Mesendoderm (in vitro differentiated cells): ENCODE data around the gene KCNJ15.

Experiments used
- DNase-seq: peaks from one replicate; pipeline ENCODE4 v3.0.0; 2013
- H2AK5ac ChIP-seq: 2 replicates; pipeline ENCODE4 v1.6.1; 2013; ENCODE audit warnings: low read length, inconsistent platforms
- H2BK120ac ChIP-seq: 2 replicates; pipeline ENCODE4 v1.6.1; 2013; ENCODE audit warnings: low read depth, mild to moderate bottlenecking, low read length, moderate library complexity, mixed read lengths
- H2BK15ac ChIP-seq: replicated peaks from 2 replicates; pipeline ENCODE4 v1.6.1; 2013; ENCODE audit warnings: low read depth, mild to moderate bottlenecking, moderate library complexity
- H2BK5ac ChIP-seq: 2 replicates; pipeline ENCODE4 v1.6.1; 2013; ENCODE audit warnings: low read length, inconsistent platforms
- H3K18ac ChIP-seq: 2 replicates; pipeline ENCODE4 v1.6.1; 2013; ENCODE audit warnings: mild to moderate bottlenecking, low read length, mixed read lengths
- H3K23ac ChIP-seq: one replicate; pipeline ENCODE4 v1.6.1; 2013; ENCODE audit warnings: low read length
- H3K27ac ChIP-seq: 2 replicates; pipeline ENCODE4 v1.5.1; 2013; ENCODE audit warnings: low read depth, mild to moderate bottlenecking, inconsistent platforms, low read length, moderate library complexity
- H3K27me3 ChIP-seq: 2 replicates; pipeline ENCODE4 v1.6.1; 2013; ENCODE audit warnings: low read length, control low read depth, mild to moderate bottlenecking, inconsistent platforms; ENCODE audit not compliant: insufficient read depth, poor library complexity
- H3K36me3 ChIP-seq: 2 replicates; pipeline ENCODE4 v1.6.1; 2013; ENCODE audit warnings: low read length, inconsistent platforms; ENCODE audit not compliant: control insufficient read depth, insufficient read depth
- H3K4ac ChIP-seq: one replicate; pipeline ENCODE4 v1.6.1; 2013; ENCODE audit warnings: low read depth, mild to moderate bottlenecking, low read length, moderate library complexity
- H3K4me1 ChIP-seq: 2 replicates; pipeline ENCODE4 v1.6.1; 2013; ENCODE audit warnings: low read depth, low read length, inconsistent platforms; ENCODE audit not compliant: control insufficient read depth
- H3K4me2 ChIP-seq: 2 replicates; pipeline ENCODE4 v1.6.1; 2013; ENCODE audit warnings: low read length
- H3K4me3 ChIP-seq: 2 replicates; pipeline ENCODE4 v1.5.1; 2013; ENCODE audit warnings: mild to moderate bottlenecking, low read length
- H3K56ac ChIP-seq: one replicate; pipeline ENCODE4 v1.6.1; 2013; ENCODE audit warnings: low read length
- H3K79me1 ChIP-seq: 2 replicates; pipeline ENCODE4 v1.6.1; 2013; ENCODE audit warnings: low read length, inconsistent platforms
- H3K79me2 ChIP-seq: 2 replicates; pipeline ENCODE4 v1.6.1; 2013; ENCODE audit warnings: mild to moderate bottlenecking, low read length; ENCODE audit not compliant: control insufficient read depth, insufficient read depth
- H3K9ac ChIP-seq: 2 replicates; pipeline ENCODE4 v1.6.1; 2013; ENCODE audit warnings: low read length, inconsistent platforms
- H4K5ac ChIP-seq: one replicate; pipeline ENCODE4 v1.6.1; 2013; ENCODE audit warnings: low read length
- H4K8ac ChIP-seq: one replicate; pipeline ENCODE4 v1.6.1; 2013; ENCODE audit warnings: low read depth, mild to moderate bottlenecking, control low read depth, low read length, moderate library complexity
- WGBS: extraction: QIAGEN DNeasy Blood & Tissue Kit; methylation state at CpG from one replicate; pipeline ENCODE4 v1.1.7; 2013; ENCODE audit warnings: low lambda C conversion rate, missing lambda C conversion rate; ENCODE audit not compliant: insufficient coverage; ENCODE audit errors: extremely low coverage; 5-methylcytosine and 5-hydroxymethylcytosine counted together

Gene KCNJ15

DNA sequence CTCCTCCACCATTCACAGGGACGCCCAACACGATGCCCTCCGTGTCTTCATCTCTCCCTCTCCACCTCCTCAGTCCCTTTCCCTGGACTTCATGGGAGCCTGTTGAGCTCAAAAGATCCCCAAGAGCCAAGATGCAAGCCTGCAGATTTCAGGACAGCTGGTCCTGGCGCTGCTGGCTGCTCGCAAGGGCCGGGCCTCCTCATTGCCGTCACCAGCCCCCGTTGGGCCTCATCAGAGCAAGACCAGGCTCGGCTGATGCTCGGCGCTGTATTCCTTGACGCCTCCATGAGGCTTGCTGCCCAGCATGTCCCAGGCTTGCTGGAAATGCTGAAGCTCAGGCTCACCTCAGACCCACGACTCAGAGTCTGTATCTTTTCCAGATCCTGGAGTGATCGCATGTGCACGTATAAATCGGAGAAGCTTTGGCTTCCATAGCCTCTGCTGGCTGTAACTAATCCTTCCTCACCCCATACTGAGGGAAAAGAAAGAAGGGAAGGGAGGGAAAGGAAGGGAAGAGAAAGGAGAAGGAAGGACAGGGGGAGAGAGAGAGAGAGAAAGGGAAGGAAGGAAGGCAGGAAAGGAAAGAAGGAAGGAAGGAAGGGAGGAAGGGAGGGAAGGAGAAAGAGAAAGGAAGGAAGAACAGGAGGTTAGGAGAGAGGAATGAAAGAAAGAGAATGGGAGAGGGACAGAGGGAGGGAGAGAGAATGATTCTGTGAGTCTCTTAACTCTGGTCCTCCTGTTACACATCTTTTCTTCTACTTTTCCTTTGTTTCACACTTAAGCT, 94.6 kb downstream of the KCNJ15 start:
- H2BK120ac ChIP-seq = no peak overlapping the region
- peak overlapping the region; percentile 2 for H3K18ac ChIP-seq
- H3K56ac ChIP-seq = peak overlapping the region; percentile 61
- no CpG with 5 or more reads among the region's 16 CpGs for WGBS
- H3K23ac ChIP-seq = no peak overlapping the region
- no peaks in the 10 kb centered on the region for H3K36me3 ChIP-seq
- H3K4me2 ChIP-seq = no peak overlapping the region
- H2BK15ac ChIP-seq = no peak overlapping the region
- H3K4me3 ChIP-seq = no peak overlapping the region
- no peaks in the 10 kb centered on the region for H3K79me1 ChIP-seq
- peak overlapping the region; percentile 16 for H3K27ac ChIP-seq
- peak overlapping the region; percentile 58 for H2AK5ac ChIP-seq
- DNase-seq = peak; percentile 9
- H3K9ac ChIP-seq = peak overlapping the region; percentile 29
- no peaks in the 10 kb centered on the region for H3K79me2 ChIP-seq
- no peak overlapping the region for H4K8ac ChIP-seq
- no peak overlapping the region for H4K5ac ChIP-seq
- H3K4ac ChIP-seq = no peak overlapping the region
- H3K27me3 ChIP-seq = no peaks in the 10 kb centered on the region
- H2BK5ac ChIP-seq = peak overlapping the region; percentile 77
- H3K4me1 ChIP-seq = peaks cover 7% of the 10 kb centered on the region

DNA sequence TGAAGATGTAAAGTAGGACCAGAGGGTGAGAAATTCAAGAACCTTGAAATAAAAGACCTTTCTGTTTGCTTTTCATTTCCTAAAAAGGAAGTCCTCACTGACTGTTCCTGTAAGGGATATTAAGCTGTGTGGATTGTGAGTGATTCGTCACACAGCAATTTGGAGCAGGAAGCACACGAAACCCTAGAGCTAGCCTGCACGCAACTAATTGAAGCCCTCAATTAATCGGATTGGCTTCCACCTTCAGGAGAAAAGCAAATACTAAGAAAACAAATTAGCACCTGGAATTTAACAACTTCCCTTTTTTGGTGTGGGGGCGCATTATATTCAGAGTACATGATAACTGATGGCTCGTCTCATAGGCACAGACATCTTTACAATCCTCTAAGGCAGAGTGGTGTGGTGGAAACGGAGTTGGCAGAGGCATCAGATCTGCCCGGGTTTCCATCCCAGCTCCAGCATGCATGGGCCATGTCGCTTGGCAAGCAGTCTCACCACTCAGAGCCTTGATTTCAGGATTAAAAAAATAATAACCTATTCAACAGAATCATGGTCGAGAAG, 95.2 kb downstream of the KCNJ15 start:
- Histone ChIP-seq H3K4ac (no peak overlapping the region), H2AK5ac (no peak overlapping the region), H2BK15ac (no peak overlapping the region), H3K23ac (no peak overlapping the region), H3K27me3 (no peaks in the 10 kb centered on the region), H3K4me1 (peaks cover 7% of the 10 kb centered on the region), H3K9ac (no peak overlapping the region), H3K56ac (peak overlapping the region; percentile 2), H3K79me2 (no peaks in the 10 kb centered on the region), H3K4me3 (no peak overlapping the region), H3K18ac (no peak overlapping the region), H2BK5ac (no peak overlapping the region), H3K36me3 (no peaks in the 10 kb centered on the region), H2BK120ac (no peak overlapping the region), H3K27ac (peak overlapping the region; percentile 3), H4K5ac (no peak overlapping the region), H4K8ac (no peak overlapping the region), H3K4me2 (no peak overlapping the region), H3K79me1 (no peaks in the 10 kb centered on the region)
- no CpG with 5 or more reads among the region's 10 CpGs for WGBS
- peak; percentile 86 for DNase-seq

GRCh38 chr21:38352536-38353219, 95.9 kb downstream of the KCNJ15 start:
- Histone ChIP-seq H3K4me3 (no peak overlapping the region), H4K5ac (no peak overlapping the region), H3K4me2 (no peak overlapping the region), H3K79me1 (no peaks in the 10 kb centered on the region), H3K27me3 (no peaks in the 10 kb centered on the region), H3K79me2 (no peaks in the 10 kb centered on the region), H3K9ac (no peak overlapping the region), H3K18ac (no peak overlapping the region), H3K23ac (no peak overlapping the region), H3K27ac (peak overlapping the region; percentile 3), H3K36me3 (no peaks in the 10 kb centered on the region), H2BK15ac (no peak overlapping the region), H4K8ac (no peak overlapping the region), H3K56ac (no peak overlapping the region), H2AK5ac (no peak overlapping the region), H2BK120ac (no peak overlapping the region), H2BK5ac (no peak overlapping the region), H3K4me1 (peaks cover 7% of the 10 kb centered on the region), H3K4ac (no peak overlapping the region)
- no CpG with 5 or more reads among the region's 6 CpGs for WGBS
- peak; percentile 83 for DNase-seq

- Histone ChIP-seq H3K9ac (no peak overlapping the region), H3K79me1 (no peaks in the 10 kb centered on the region), H2BK15ac (no peak overlapping the region), H3K4me2 (no peak overlapping the region), H3K36me3 (no peaks in the 10 kb centered on the region), H3K4me3 (no peak overlapping the region), H3K4ac (no peak overlapping the region), H3K18ac (no peak overlapping the region), H2BK5ac (no peak overlapping the region), H3K56ac (no peak overlapping the region), H3K27ac (no peak overlapping the region), H4K5ac (no peak overlapping the region), H4K8ac (no peak overlapping the region), H3K27me3 (no peaks in the 10 kb centered on the region), H3K23ac (no peak overlapping the region), H3K4me1 (peaks cover 7% of the 10 kb centered on the region), H2AK5ac (no peak overlapping the region), H3K79me2 (no peaks in the 10 kb centered on the region), H2BK120ac (no peak overlapping the region)
- no CpG with 5 or more reads among the region's 10 CpGs for WGBS
- no peak for DNase-seq
Measured at GRCh38 chr21:38354231-38354630, 97.4 kb downstream of the KCNJ15 start.

DNA sequence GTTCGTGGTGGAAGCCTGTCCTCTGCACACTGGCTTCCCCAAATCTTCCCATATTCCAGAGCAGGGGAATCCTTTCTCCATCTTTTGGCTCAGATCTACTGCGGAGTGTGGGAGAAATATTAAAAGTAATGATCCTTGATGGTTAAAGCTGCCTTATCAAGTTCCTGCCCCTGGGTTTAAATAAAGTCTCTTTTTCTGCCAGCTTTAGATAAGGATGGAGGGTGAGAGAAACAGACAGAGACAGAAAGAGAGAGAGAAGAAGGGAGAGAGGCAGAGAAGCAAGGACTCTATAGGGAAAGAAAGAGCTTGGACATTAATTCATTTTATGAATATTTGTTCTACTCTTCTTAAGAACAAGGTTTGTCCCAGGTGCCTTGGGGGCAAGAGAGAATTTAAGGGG, 98.0 kb downstream of the KCNJ15 start:
- no peaks in the 10 kb centered on the region for H3K27me3 ChIP-seq
- no peak overlapping the region for H2BK15ac ChIP-seq
- no peak overlapping the region for H3K4me3 ChIP-seq
- H3K79me2 ChIP-seq = no peaks in the 10 kb centered on the region
- WGBS = no CpG with 5 or more reads among the region's 2 CpGs
- H4K8ac ChIP-seq = no peak overlapping the region
- H3K56ac ChIP-seq = no peak overlapping the region
- H3K79me1 ChIP-seq = no peaks in the 10 kb centered on the region
- no peak overlapping the region for H2BK120ac ChIP-seq
- no peak for DNase-seq
- no peak overlapping the region for H3K18ac ChIP-seq
- H2AK5ac ChIP-seq = no peak overlapping the region
- no peaks in the 10 kb centered on the region for H3K36me3 ChIP-seq
- no peak overlapping the region for H3K4me2 ChIP-seq
- no peak overlapping the region for H4K5ac ChIP-seq
- H3K4me1 ChIP-seq = peaks cover 7% of the 10 kb centered on the region
- no peak overlapping the region for H3K9ac ChIP-seq
- no peak overlapping the region for H3K4ac ChIP-seq
- no peak overlapping the region for H3K23ac ChIP-seq
- no peak overlapping the region for H2BK5ac ChIP-seq
- H3K27ac ChIP-seq = no peak overlapping the region
